Epithelial cell of proximal tubule (primary cell): ENCODE data around the gene RBX1. TPM values are rescaled to one million over a fixed set of nuclear protein-coding genes. Genes with fewer than 3 reads are reported as not detected.

Source experiments
- DNase-seq: peaks from one replicate; pipeline ENCODE4 v3.0.0-alpha.2; 2011; ENCODE audit warnings: low read depth
- H3K4me3 ChIP-seq: 2 replicates; pipeline ENCODE4 v1.5.1; 2011; ENCODE audit warnings: low read depth, mild to moderate bottlenecking, low read length
- total RNA-seq: library from RNA; depleted of rRNA; stranded (reverse); fragments of >200 nt; gene quantifications from 2 replicates; pipeline ENCODE4 v1.2.3, GENCODE V29; 2015
- TF ChIP-seq, protein P1 (sequence below): conservative IDR thresholded peaks from 2 replicates; pipeline ENCODE4 v1.5.1; 2012; ENCODE audit warnings: low read depth, mild to moderate bottlenecking, low read length

Gene RBX1
- total RNA-seq, 1 donor from 2014 or later, result 109 TPM

DNA sequence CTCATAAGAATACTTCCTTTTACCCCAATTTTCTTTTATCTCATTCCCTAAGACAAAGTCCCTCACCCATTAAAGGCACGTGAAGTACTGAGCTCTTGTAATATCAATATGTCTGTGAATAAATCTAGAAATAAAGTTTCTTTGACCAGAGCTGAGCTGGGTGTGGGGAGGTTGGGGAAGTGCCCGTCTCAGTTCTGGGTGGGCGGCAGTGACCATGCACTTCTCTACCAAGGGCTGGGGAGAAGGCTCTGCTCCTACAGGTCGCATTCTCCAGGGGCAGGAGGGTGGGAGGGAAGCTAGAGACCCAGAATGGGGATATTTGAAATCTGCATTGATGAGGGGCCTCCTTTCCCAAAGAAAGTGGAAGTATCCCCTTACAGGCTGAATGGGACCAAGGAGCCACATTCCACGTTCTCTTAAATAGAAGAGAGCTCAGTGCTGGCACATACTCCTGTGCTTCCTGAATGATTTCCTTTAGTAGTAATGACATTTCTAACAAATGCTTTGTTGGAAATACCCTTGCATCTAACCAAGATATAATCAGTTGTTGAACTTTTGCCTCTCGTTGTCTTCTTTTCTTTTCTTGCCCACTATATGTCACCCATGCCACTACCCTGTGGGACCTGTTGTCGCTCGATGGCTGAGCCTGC, 16.1 kb downstream of the RBX1 start:
- TF ChIP-seq, protein P1, sequence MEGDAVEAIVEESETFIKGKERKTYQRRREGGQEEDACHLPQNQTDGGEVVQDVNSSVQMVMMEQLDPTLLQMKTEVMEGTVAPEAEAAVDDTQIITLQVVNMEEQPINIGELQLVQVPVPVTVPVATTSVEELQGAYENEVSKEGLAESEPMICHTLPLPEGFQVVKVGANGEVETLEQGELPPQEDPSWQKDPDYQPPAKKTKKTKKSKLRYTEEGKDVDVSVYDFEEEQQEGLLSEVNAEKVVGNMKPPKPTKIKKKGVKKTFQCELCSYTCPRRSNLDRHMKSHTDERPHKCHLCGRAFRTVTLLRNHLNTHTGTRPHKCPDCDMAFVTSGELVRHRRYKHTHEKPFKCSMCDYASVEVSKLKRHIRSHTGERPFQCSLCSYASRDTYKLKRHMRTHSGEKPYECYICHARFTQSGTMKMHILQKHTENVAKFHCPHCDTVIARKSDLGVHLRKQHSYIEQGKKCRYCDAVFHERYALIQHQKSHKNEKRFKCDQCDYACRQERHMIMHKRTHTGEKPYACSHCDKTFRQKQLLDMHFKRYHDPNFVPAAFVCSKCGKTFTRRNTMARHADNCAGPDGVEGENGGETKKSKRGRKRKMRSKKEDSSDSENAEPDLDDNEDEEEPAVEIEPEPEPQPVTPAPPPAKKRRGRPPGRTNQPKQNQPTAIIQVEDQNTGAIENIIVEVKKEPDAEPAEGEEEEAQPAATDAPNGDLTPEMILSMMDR, result no peak
- H3K4me3 ChIP-seq, result no peak overlapping the region

DNA sequence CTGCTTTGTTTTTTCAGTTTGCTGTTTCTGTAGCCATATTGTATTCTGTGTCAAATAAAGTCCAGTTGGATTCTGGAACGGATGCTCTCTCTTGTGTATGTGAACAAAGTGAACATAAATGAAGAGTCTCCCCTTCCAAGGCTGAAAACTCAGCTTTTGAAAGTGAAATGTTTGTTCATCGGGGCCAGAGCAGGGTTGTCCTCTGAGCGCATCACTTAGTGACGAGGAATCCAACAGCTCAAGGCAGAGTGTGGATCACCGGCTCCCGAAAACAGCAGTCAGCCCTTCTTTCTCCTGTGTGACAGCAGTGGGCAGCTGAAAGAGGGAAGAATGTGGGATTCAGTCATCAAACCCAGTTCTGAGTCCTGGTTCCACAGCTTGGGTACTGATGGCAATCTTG, 21.4 kb downstream of the RBX1 start:
- no peak for DNase-seq
- TF ChIP-seq, protein P1, result no peak
- H3K4me3 ChIP-seq, result no peak overlapping the region

More for the DNA sequence above, 16.1 kb downstream of the RBX1 start:
- DNase-seq, result no peak

DNA sequence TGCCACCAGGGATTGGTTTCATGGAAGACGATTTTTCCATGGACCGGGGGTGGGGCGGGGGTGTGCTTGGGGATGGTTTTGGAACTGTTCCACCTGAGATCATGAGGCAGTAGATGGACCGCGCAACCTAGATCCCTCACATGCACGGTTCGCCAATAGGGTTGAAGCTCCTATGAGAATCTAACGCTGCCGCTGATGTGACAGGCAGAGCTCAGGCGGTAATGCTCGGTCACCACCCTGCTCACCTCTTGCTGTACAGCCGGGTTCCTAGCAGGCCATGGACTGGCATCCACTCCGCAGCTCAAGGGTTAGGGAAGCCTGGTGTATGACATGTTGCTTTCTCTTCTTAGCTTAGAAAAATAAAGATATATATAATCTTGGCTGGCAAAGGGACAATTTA, 22.0 kb downstream of the RBX1 start:
- DNase-seq, result no peak
- TF ChIP-seq, protein P1, result no peak
- no peak overlapping the region for H3K4me3 ChIP-seq

DNA sequence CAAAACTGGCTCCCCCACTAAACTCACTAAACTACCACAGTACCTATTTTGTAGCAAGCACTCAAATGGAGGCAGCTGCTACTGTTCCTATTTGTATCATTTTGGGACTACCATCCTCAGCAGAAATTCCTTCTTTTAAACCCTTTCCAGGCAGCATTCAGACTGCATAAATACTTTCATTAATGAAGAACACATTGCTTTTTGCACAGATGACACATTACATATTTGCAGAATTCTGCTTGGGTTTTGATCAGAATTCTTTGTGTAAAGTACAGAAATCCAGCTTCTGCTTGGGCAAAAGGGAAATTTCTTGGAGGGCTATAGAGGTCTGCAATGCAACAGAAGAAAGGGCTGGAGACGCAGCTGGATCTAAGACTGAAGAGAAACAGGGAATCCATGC, 24.2 kb downstream of the RBX1 start:
- no peak overlapping the region for H3K4me3 ChIP-seq
- TF ChIP-seq, protein P1, result no peak
- no peak for DNase-seq

DNA sequence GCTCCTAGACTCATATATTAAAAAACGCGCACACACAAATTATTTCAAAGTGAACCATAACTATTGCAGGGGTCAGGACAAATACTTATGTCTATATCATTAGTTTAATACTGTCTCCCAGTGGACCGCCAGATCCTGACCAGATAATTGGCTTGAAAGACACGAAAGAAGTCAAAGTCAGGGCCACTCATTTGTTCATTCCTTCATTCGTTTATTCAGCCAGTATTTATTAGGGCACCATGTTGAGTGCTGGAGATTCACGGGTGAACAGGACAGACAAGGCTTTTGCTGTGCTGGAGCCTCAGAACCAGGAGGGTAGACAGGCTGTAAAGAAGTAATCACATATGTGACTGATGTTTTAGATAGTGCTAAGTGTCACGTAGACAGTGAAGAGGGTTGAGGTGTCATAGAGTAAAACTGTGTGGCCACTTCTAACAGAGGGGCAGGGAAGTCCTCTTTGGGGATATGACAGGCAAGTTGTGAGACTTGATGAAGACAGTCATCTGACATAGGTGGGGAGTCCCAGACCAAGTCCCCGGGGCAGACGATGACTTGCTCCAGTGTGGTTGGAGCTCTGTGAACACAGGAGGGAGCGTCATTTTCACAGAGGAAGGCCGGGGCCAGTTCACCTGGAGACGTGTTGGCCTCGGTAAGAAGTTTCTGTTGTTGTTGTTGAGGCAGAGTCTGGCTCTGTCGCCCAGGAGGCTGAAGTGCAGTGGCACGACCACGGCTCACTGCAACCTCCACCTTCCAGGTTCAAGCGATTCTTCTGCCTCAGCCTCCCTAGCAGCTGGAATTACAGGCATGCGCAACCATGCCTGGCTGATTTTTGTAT, 25.9 kb downstream of the RBX1 start:
- no peak for DNase-seq
- TF ChIP-seq, protein P1, result no peak
- H3K4me3 ChIP-seq, result no peak overlapping the region

DNA sequence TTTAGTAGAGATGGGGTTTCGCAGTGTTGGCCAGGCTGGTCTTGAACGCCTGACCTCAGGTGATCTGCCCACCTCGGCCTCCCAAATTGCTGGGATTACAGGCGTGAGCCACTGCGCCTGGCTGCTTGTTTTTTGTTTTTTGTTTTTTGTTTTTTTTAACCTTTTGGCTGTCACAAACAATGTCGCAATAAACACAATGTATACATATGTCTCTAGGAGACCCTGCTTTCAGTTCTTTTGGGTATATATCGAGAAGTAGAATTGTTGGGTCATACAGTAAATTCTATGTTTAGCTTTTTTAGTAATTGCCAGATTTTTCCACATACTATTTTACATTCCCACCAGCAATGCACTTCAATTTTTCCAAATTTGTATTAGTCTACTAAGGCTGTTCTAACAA, 28.0 kb downstream of the RBX1 start:
- TF ChIP-seq, protein P1, result no peak
- no peak overlapping the region for H3K4me3 ChIP-seq
- no peak for DNase-seq
